Colonic mucosa (tissue), 4 donors: Measurements from ENCODE around the gene TRMT11. TPM values are rescaled to one million over a fixed set of nuclear protein-coding genes. Genes with fewer than 3 reads are reported as not detected.

Source experiments
- DNase-seq: peaks from one replicate; pipeline ENCODE4 v3.0.0-alpha.2; 2020
- H3K27ac ChIP-seq: fragments of 200-600 bp; one replicate; pipeline ENCODE4 v1.8.0; 2021
- H3K27me3 ChIP-seq: fragments of 200-600 bp; one replicate; pipeline ENCODE4 v1.8.0; 2021
- H3K36me3 ChIP-seq: fragments of 200-600 bp; one replicate; pipeline ENCODE4 v1.8.0; 2021
- H3K4me1 ChIP-seq: fragments of 200-600 bp; one replicate; pipeline ENCODE4 v1.8.0; 2021; ENCODE audit warnings: mild to moderate bottlenecking
- H3K4me3 ChIP-seq: fragments of 200-600 bp; one replicate; pipeline ENCODE4 v1.8.0; 2021
- H3K9ac ChIP-seq, 2 donors: one replicate each; pipeline ENCODE4 v1.7.0; 2013; ENCODE audit warnings: control low read depth in 2 of 2, low read depth in 2 of 2, low read length in 2 of 2
- H3K9me3 ChIP-seq: fragments of 200-600 bp; one replicate; pipeline ENCODE4 v1.8.0; 2021
- CTCF ChIP-seq: fragments of 200-600 bp; IDR thresholded peaks from one replicate; pipeline ENCODE4 v1.8.0; 2022; ENCODE audit warnings: antibody characterized with exemption, mild to moderate bottlenecking
- intact Hi-C: fragments of 100-400 bp; cut with DNase I; formaldehyde crosslinking; loops from one replicate; pipeline ENCODE4 v1.14.1; 2022
- total RNA-seq, 2 donors: library from RNA; stranded (reverse); fragmentation: NEBNext Ultra II Directional in 1 of 2; extraction: Animal tissue kit (Norgen Biotek cat#: 25700) in 1 of 2; gene quantifications; one replicate each; pipeline ENCODE4 v1.2.1, GENCODE V29; 2021
- donor health status: healthy.
- donor health status: DM: no; HTN: no; CAD: no.
- donor health status: DM: no; HTN: no; CAD: no.

Gene TRMT11
- total RNA-seq, 2 donors from 2014 or later: 17.0 to 18.7 TPM

GRCh38 chr6:126047648-126048047 lies 61.3 kb downstream of the TRMT11 start:
- Histone ChIP-seq H3K27ac (no peak overlapping the region), H3K4me1 (no peaks in the 10 kb centered on the region), H3K9ac (no peak overlapping the region), H3K36me3 (no peaks in the 10 kb centered on the region), H3K27me3 (no peaks in the 10 kb centered on the region), H3K4me3 (no peak overlapping the region), H3K9me3 (no peaks in the 10 kb centered on the region)
- intact Hi-C loops: no loop called here
- no peak for DNase-seq
- TF ChIP-seq CTCF: no peak

- no peak for TF ChIP-seq CTCF
- intact Hi-C loops: no loop called here
- no peak overlapping the region for H3K4me3 ChIP-seq
- H3K9me3 ChIP-seq: no peaks in the 10 kb centered on the region
- H3K36me3 ChIP-seq: no peaks in the 10 kb centered on the region
- DNase-seq: no peak
- no peak overlapping the region for H3K27ac ChIP-seq
- no peaks in the 10 kb centered on the region for H3K27me3 ChIP-seq
- no peak overlapping the region for H3K9ac ChIP-seq
- no peaks in the 10 kb centered on the region for H3K4me1 ChIP-seq
Measured at GRCh38 chr6:126048635-126049034, 62.3 kb downstream of the TRMT11 start.

- no peak overlapping the region for H3K27ac ChIP-seq
- H3K4me1 ChIP-seq: no peaks in the 10 kb centered on the region
- H3K4me3 ChIP-seq: no peak overlapping the region
- no peaks in the 10 kb centered on the region for H3K9me3 ChIP-seq
- H3K27me3 ChIP-seq: no peaks in the 10 kb centered on the region
- H3K9ac ChIP-seq: no peak overlapping the region
- DNase-seq: no peak
- no peaks in the 10 kb centered on the region for H3K36me3 ChIP-seq
- TF ChIP-seq CTCF: no peak
- intact Hi-C loops: no loop called here
Measured at GRCh38 chr6:126050795-126051194, 64.5 kb downstream of the TRMT11 start.

- Histone ChIP-seq H3K36me3 (no peaks in the 10 kb centered on the region), H3K27ac (no peak overlapping the region), H3K9ac (no peak overlapping the region), H3K4me3 (no peak overlapping the region), H3K27me3 (no peaks in the 10 kb centered on the region), H3K9me3 (no peaks in the 10 kb centered on the region), H3K4me1 (no peaks in the 10 kb centered on the region)
- intact Hi-C loops: no loop called here
- no peak for TF ChIP-seq CTCF
- no peak for DNase-seq
Measured at GRCh38 chr6:126051791-126052190, 65.5 kb downstream of the TRMT11 start.

- Histone ChIP-seq H3K9ac (no peak overlapping the region), H3K4me3 (no peak overlapping the region), H3K9me3 (no peaks in the 10 kb centered on the region), H3K27ac (no peak overlapping the region), H3K36me3 (no peaks in the 10 kb centered on the region), H3K27me3 (no peaks in the 10 kb centered on the region), H3K4me1 (no peaks in the 10 kb centered on the region)
- TF ChIP-seq CTCF: no peak
- DNase-seq: no peak
- intact Hi-C loops: no loop called here
Measured at GRCh38 chr6:126052485-126052884, 66.1 kb downstream of the TRMT11 start.

- no peak overlapping the region for H3K9ac ChIP-seq
- no peak overlapping the region for H3K4me3 ChIP-seq
- intact Hi-C loops: no loop called here
- TF ChIP-seq CTCF: no peak
- peak; percentile 49 for DNase-seq
- no peaks in the 10 kb centered on the region for H3K36me3 ChIP-seq
- H3K9me3 ChIP-seq: no peaks in the 10 kb centered on the region
- no peaks in the 10 kb centered on the region for H3K27me3 ChIP-seq
- no peaks in the 10 kb centered on the region for H3K4me1 ChIP-seq
- no peak overlapping the region for H3K27ac ChIP-seq
Measured at GRCh38 chr6:126054258-126054702, 67.9 kb downstream of the TRMT11 start.
